GM19023 (cell line): Measurements from ENCODE around the gene C5AR2.
"Not testable (repeated sequence)": the region's sequence is repeated elsewhere in the genome, so short reads cannot be mapped to it uniquely, and the experiment has no call there.

Experiments used
- ATAC-seq: cut with Tn5 transposase; IDR thresholded peaks from one replicate; pipeline ENCODE4 v1.9.1; 2021; ENCODE audit warnings: mild to moderate bottlenecking, moderate library complexity; ENCODE audit not compliant: unreplicated experiment

Gene C5AR2

DNA sequence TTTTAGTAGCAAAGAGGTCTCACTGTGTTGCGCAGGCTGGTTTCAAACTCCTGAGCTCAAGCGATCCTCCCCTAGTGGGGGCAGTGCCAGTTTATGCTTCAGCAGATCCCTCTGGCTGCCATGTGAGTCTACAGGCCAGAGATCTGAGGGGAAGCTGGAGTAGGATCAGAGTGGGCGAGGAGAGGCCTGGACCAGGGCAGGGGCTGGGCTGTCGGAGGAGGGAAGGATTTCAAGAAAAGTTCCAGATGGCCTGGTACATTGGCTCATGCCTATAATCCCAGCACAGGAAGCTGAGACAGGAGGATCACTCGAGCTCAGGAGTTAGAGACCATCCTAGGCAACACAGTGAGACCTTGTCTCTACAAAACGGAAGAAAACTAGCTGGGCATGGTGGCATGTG lies 27.0 kb downstream of the C5AR2 start:
- ATAC-seq = no peak

DNA sequence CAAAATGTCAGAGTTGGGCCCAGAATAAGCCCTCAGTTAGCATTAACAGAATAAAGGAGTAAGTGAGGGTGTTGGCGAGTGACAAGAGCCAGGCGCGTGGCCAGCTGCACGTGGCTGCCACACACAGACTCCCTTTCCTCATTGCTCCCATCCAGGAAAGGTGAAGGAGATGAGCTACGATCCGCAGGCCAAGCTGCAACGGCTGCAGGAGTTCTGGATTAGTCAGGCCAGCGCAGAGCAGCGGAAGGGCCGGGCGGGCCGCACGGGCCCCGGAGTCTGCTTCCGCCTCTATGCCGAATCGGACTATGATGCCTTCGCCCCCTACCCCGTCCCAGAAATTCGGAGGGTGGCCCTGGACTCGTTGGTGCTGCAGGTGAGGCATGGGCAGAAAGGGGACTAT lies 30.3 kb downstream of the C5AR2 start:
- no peak for ATAC-seq

DNA sequence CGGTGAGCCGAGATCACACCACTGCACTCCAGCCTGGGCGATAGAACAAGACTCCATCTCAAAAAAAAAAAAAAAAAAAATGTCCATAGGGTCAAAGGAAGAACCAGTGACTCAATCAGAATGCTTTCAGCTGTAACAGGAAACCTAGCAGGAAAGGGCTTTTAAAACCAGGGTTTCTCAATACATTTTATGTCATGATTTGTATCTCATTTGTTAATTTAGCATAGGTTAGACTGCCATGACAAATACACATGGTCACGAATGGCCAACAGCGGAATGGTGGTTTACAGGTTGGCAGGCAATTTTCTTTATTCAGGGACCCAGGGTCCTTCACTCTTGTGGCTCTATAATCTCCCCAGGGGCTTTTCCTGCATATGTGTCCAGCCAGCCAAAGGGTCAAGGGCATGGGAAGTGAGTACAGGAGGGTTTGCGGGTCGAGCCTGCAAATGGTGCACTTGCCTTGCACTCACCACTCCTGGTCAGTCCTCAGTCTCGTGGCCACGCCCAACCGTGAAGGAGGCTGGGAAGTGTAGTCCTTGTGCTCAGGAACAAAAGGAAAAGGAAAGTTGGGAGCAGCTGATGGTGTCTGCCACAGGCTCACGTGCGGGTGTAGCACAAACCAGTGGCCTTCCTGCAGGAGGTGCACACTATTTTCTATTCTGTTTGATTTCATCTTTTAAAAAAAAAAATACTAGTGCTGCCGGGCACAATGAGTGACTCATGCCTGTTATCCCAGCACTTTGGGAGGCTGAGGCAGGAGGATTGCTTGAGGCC lies 32.0 kb downstream of the C5AR2 start:
- no peak for ATAC-seq

DNA sequence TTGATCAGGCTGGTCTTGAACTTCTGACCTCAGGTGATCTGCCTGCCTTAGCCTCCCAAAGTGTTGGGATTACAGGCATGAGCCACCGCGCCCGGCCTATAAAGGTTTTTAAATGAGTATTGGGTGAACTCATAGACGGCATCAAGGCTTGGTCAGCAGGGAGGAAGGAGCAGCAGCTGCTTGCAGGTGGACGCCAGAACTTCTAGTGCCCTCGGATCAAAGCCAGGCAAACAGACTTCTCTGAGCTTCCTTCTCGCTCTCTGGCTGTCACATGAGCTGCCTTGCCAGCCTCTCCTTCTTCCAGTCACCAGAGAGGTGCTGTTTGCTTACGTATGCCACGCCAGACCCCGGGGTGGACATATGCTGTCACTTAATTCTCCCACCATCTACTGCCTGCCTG lies 33.5 kb downstream of the C5AR2 start:
- not testable (repeated sequence) for ATAC-seq

DNA sequence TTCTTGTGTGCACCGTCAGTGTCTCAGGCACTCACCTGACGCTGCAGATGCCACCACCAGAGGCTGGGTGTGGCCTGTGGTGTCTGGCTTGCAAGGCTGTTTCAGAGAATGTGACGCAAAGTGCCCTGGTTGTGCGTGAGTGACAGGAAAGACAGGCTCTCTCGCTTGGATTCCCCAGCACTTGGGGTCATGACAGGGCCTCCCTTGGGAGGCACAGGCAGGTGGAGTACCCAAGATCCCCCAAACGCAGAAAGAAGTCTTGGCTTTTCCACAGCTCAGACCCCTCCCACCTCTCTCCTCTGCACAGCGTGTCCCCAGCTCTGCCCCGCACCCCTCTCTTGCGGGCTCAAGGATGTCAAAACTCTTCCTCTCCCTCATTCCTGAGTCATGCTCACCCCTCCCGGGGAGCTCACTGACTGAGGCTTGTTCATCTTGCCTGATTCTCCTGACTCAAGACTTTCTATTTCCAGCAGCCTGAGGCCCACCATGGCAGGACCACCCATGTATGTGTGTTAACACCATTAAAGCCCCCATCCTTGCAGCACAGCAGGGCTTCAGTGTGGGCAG lies 38.2 kb downstream of the C5AR2 start:
- no peak for ATAC-seq

DNA sequence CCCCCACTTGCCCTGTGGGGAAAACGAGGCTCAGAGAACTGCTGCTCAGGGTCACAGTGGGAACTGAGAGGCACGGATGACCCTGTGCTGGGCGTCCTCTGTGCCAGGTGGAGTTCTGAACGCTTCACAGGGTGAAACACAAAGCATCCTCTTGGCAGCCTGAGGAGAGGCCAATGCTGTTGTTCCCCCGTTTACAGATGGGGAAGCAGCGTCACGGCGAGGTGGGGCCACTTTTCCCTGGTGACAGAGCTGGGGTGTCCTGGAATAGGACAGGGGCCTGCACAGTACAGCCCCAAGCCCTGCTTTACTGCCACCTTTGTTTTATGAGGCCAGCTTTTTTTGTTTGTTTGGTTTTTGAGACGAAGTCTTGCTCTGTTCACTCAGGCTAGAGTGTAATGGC lies 39.3 kb downstream of the C5AR2 start:
- no peak for ATAC-seq

DNA sequence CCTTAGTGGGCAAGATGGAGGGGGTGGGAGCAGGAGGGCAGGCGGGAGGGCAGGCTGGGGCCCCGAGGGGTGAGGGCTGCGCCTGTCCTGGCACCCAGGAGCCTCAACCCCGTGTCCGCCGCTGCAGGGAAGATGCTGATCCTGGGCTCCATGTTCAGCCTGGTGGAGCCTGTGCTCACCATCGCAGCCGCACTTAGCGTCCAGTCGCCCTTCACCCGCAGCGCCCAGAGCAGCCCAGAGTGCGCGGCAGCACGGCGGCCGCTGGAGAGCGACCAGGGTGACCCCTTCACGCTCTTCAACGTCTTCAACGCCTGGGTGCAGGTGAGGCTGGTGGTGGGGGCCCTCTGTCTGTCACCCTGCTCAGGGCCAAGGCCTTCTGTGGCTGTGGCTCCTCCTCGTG lies 40.6 kb downstream of the C5AR2 start:
- no peak for ATAC-seq

DNA sequence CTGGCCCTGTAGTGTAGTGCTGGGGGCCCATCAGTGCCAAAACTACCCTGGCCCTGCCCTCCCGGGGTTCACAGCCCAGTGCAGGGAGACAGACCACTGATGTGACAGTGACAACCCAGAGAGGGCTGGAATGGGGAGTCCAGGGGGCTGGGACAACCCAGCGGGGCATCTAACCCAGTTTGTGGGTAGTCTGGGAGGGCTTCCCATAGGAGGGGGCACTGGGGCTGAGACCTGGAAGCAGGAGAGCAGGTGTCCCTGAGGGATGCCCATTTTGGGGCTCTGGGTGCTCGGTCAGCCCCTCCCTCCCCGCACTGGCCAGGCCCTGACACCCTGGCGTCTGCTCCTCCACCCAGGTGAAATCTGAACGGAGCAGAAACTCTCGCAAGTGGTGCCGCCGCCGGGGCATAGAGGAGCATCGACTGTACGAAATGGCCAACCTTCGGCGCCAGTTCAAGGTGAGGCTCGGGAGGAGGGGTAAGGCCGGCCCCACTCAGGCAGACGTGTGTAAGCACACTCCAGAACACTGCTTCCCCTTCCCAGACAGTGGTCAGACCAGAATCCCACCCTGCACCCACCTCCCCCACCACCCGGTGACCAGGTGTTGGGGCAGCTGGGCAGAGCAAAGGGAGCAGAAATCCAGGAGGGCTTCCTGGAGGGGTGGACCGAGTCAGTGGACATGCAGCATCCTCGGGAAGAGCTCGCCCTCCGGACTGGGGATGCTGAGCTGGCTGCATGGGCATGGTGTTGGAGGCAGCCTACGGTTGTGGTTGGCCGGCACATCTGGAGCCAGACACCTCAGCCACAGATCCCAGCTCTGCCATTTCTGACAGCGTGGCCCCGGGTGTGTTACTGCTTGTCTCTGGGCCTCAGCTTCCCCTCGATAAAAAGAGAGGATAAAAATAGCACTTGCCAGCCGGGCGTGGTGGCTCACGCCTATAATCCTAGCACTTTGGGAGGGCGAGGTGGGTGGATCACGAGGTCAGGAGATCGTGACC lies 41.6 kb downstream of the C5AR2 start:
- ATAC-seq = no peak

DNA sequence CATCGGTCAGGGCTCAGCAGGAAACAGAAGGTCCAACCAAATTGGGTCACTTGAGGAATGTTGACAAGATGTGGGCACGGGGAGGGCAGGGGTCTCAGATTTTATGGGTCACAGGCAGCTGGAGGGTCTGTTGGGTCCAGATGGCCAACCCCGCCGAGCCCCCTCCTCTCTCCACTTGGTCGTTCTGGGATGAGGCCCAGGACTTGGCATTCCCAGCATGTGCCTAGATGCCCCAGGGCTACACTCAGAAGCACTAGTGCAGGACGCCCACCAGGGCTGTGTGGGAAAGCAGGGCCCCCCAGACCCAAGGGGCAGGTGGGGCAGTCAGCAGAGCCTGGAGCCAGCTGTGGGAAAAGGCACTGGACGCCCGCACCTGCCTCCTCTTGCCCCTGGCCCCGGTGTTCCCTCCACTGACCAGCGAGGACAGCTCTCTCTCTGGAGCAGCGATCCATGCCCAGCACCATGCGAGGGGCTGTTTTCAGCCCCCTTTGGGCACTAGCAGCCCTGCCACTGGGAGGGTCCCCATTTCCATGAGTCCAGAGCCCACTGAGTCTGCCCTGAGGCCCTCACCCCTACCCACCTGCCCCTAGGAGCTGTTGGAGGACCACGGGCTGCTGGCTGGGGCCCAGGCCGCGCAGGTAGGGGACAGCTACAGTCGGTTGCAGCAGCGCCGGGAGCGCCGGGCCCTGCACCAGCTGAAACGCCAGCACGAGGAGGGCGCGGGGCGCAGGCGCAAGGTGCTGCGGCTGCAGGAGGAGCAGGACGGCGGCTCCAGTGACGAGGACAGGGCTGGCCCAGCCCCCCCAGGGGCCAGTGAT lies 43.1 kb downstream of the C5AR2 start:
- ATAC-seq = no peak

DNA sequence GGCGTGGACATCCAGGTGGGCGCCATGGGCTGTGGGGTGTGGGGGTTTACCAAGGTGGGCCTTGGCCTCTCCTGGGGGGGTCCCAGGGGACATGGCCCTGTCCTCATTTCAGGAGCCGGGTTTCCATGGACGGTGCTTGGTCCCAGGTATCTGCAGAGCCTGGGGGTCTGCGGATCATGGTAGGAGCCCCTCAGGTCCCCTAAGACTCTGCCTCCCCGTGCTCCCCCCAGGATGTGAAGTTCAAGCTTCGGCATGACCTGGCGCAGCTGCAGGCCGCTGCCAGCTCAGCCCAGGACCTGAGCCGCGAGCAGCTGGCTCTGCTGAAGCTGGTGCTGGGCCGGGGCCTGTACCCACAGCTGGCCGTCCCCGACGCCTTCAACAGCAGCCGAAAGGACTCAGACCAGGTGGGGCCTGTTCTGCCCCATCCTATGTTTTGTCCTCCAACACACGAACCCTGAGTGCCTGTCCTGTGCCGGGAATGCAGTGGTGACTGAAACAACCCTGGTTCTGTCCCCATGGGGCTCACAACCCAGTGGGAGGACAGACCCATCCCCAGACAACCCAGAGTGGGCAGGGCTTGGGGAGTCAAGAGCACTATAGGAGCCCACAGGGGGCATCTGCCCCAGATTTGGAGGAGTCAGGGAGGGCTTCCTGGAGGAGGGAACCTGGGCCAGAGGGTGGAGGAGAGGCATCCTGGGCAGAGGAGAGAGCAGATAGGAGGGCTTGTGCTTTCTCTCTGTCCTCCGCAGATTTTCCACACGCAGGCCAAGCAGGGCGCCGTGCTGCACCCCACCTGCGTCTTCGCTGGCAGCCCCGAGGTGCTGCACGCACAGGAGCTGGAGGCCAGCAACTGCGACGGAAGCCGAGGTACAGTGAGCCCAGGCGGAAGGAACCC lies 44.0 kb downstream of the C5AR2 start:
- no peak for ATAC-seq

DNA sequence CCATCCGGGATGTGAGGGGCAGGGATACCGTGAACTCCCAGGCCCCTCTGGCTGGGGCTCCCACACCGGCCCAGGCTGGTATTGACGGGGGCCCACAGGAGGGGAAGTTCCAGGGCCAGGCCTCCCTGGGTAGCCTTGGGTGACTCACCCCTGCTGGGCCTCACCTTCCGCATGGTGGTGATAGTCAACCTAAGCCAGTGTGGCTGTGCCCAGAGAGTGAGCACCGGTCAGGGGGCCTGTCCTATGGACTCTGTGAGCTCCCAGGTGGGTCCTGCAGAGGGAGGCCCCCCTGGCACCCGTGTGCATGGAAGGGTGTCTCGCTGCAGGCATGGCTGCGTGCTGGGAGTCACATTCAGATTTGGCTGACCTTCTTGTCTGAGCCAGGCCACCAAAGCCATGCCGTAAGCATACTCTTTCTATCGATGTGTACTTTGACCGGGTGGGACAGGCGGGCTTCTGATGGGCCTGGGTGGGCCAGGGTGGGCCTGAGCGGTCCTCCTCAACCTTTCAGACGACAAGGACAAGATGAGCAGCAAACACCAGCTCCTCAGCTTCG lies 44.7 kb downstream of the C5AR2 start:
- ATAC-seq = no peak

DNA sequence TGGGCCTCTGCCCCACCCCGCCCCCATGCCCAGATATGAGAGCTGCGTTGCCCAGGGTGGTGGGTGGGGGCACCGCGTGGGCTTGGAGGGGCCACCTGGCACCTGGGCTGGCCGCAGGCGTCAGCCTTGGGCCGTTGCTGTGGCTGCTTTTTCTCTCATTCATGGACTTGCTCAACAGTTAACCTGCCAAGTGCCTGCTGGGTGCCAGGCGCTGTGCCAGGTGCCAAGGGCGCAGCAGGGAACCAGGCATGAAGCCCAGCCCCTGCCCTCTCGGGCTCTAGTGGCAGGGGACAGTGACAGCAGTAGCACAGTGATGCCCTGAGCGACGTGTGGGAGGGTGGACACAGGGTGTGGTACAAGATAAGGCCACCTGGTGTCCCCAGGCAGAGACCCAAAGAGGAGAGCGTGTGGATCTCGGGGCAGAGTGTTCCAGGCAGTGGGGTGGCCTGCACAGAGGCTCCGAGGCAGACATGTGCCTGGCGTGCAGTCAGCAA lies 45.3 kb downstream of the C5AR2 start:
- ATAC-seq = no peak

DNA sequence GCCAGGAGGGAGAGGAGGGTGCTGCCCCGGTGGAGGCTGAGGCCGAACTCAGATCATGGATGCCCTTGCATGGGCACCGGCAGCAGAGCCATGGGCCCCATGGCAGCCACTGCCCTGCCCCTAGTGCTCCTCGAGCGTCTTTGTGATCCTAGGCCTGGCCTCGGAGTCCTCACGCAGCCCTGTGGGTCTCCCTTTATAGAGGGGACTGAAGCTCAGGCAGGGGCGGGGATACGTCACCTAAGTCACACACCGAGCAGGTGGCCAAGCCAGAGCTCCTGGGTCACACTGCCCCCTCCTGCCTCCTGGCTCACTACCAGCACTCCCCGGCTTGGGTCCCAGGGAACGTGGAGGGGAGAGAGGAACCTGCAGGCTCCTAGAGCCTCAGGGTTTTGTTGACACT lies 45.8 kb downstream of the C5AR2 start:
- ATAC-seq = no peak

DNA sequence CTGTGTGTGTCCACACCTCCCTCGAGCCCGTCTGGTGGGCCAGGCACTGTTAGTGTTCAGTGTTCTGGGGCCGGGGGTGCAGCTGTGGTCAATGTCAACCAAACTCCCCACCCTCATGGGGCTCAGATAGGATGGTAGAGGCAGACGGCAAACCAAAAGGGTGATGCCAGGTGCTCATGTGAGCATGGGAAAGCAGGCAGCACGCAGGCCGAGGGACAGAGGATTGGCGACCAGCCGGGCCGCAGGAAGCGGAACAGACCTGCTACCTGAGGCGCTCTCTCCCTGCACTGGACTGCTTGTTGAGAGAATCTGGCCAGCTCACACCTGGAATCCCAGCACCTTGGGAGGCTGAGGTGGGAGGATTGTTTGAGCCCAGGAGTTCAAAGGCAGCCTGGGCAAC lies 46.3 kb downstream of the C5AR2 start:
- ATAC-seq = no peak

DNA sequence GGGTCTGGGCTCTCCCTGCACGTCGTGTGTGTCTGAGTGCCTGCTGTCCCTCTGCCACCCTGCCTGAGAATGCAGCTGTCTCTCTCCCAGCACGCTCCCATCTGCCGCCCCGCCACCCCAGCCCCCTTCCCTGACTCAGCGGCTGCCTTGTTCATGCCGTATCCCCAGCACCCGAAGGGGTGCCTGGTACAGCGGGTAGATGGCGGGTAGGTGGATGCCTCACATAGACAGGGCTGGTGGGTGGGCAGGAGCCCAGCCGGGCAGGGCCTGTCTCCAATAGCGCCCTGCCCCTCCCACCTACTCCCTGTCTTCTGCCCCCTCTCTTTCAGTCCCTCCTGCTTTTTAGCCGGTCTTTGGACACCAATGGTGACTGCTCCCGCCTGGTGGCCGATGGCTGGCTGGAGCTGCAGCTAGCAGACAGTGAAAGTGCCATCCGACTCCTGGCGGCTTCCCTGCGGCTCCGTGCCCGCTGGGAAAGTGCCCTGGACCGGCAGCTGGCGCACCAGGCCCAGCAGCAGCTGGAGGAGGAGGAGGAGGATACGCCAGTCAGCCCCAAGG lies 47.5 kb downstream of the C5AR2 start:
- no peak for ATAC-seq

DNA sequence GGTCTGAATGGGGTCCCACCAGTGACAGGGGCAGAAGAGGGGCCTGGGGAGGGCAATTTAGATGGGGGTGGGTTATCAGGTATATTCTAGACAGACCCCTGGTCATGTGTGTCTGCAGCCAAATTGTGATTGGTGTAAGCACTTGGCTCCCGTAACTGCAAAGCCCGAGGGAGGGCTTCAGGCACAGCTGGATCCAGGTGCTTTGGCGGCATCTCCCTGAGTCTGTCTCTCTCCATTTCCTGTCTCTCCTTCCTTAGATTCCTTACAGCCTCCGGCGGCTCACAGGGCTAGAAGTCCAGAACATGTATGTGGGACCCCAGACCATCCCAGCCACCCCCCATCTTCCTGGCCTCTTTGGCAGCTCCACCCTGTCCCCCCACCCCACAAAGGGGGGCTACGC lies 48.6 kb downstream of the C5AR2 start:
- ATAC-seq = no peak

DNA sequence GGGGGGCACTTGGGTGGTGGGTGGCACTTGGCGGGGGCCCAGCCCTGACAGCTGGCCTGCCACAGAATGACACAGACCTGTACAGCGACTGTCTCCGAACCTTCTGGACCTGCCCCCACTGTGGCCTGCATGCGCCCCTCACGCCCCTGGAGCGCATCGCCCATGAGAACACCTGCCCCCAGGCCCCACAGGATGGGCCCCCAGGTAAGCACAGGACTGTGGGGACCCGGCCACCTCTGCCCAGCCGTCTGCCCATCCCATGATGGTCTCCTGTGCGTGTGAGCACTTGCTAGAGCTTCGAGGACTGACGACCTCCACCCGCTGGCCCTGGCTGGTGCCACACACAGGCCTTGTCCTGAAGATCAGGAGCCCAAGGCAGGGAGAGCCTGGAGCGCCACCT lies 49.1 kb downstream of the C5AR2 start:
- ATAC-seq = no peak

DNA sequence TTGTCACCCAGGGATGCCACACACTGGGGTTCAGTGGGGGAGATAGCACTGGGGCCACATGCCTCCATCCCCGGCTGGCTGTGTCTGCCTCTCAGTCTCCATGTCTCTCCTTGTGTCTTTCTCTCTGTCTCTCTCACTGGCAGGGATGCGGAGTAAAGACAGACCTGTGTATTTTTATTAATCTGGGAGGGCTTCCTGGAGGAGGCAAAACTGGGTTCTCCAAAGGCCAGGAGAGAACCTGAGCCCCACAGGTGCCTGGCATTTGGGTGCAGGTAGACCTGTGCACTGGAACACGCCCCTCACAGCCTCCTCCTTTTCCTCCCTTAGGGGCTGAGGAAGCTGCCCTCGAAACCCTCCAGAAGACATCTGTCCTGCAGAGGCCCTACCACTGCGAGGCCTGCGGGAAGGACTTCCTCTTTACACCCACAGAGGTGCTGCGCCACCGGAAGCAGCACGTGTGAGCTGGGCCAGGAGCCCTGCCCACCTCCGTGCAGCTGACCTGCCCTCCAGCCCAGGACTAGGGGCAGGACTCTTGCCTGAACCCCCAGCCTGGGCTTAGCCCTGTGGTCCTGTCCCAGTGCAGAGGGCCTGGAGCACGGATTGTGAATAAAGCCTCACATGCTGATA lies 49.8 kb downstream of the C5AR2 start:
- ATAC-seq = no peak

DNA sequence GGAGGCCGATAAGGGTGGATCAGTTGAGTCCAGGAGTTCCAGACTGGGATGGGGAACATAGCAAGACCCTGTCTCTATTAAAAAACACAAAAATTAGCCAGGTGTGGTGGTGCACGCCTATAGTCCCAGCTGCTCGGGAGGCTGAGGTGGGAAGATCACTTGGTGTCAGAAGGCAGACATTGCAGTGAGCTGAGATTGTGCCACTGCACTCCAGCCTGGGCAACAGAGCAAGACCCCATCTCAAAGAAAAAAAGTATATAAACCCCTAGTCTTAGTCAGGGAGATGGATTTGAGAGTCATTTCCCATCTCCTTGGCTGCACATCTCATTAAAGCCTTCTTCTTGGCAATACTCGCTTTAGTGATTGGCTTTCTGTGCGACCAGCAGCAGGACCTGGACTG lies 51.9 kb downstream of the C5AR2 start:
- not testable (repeated sequence) for ATAC-seq
